K562 (cell line): Measurements from ENCODE around the gene APC. TPM values are rescaled to one million over a fixed set of nuclear protein-coding genes. Genes with fewer than 3 reads are reported as not detected.

Experiments
- ATF7 ChIP-seq: fragments of 450-650 bp; IDR thresholded peaks from 2 replicates; pipeline ENCODE4 v1.7.1; 2014; ENCODE audit warnings: mild to moderate bottlenecking, moderate library complexity
- CBFA2T2 ChIP-seq: fragments of 450-650 bp; conservative IDR thresholded peaks from 2 replicates; pipeline ENCODE4 v1.6.1; 2017; ENCODE audit warnings: mild to moderate bottlenecking
- HMBOX1 ChIP-seq: sonication (generic); IDR thresholded peaks from 2 replicates; pipeline ENCODE4 v1.6.1; 2016
- NR2F6 ChIP-seq: fragments of 450-650 bp; formaldehyde crosslinking; IDR thresholded peaks from 2 replicates; pipeline ENCODE4 v1.4.0; 2020; ENCODE audit warnings: mild to moderate bottlenecking
- ZFP30 ChIP-seq: fragments of 250-450 bp; sonication (Bioruptor Pico); IDR thresholded peaks from 2 replicates; pipeline ENCODE4 v1.8.0; 2022; ENCODE audit warnings: moderate library complexity, mild to moderate bottlenecking, inconsistent platforms, borderline replicate concordance
- ZNF174 ChIP-seq: fragments of 250-450 bp; sonication (Bioruptor Pico); IDR thresholded peaks from 2 replicates; pipeline ENCODE4 v1.4.0; 2020; ENCODE audit warnings: mild to moderate bottlenecking
- ZNF347 ChIP-seq: fragments of 450-650 bp; formaldehyde crosslinking; IDR thresholded peaks from 2 replicates; pipeline ENCODE4 v1.4.0; 2020; ENCODE audit warnings: low read depth, mild to moderate bottlenecking, moderate library complexity
- ZNF384 ChIP-seq: IDR thresholded peaks from 2 replicates; pipeline ENCODE4 v1.6.1; 2012; ENCODE audit warnings: low read depth, low read length, improper control_type of control experiment
- ZNF584 ChIP-seq: fragments of 200-800 bp; sonication (Bioruptor generic); IDR thresholded peaks from 2 replicates; pipeline ENCODE4 v1.6.1; 2016; ENCODE audit warnings: low read depth, mild to moderate bottlenecking, missing genetic modification characterization, missing compliant biosample characterization
- polyA plus RNA-seq, 8 experiments: library from polyadenylated mRNA; depleted of rRNA in 4 of 8; stranded (reverse) in 5 of 8; unstranded in 3 of 8; fragments of >200 nt; fragmentation: Nextera tagmentation in 2 of 8; fragmentation: Illumina TruSeq in 1 of 8; extraction: Ambion mirVana in 2 of 8; extraction: Trizol in 1 of 8; gene quantifications; 2 replicates each; pipeline versions ENCODE4 v1.2.1 to v1.2.3, GENCODE V29; 2011 to 2014; ENCODE audit warnings: inconsistent platforms in 1 of 8, missing spikeins in 1 of 8
- total RNA-seq, 7 experiments: library from RNA; depleted of rRNA in 6 of 7; stranded (reverse); fragments of >200 nt in 6 of 7; fragmentation: Illumina TruSeq in 2 of 7; extraction: Trizol in 2 of 7; gene quantifications; 2 replicates each; pipeline versions ENCODE4 v1.2.1 to v1.2.3, GENCODE V29; 2011 to 2021; ENCODE audit warnings: low replicate concordance in 1 of 7
- TF ChIP-seq, protein P1 (sequence below): fragments of 250-450 bp; sonication (Bioruptor Pico); IDR thresholded peaks from 2 replicates; pipeline ENCODE4 v1.4.0; 2020; ENCODE audit warnings: mild to moderate bottlenecking, moderate library complexity
- TF ChIP-seq, protein P2 (sequence below), 2 experiments: fragments of 450-650 bp in 1 of 2; sonication (generic) in 1 of 2; formaldehyde crosslinking in 1 of 2; IDR thresholded peaks; 2 replicates each; pipeline versions ENCODE4 v1.7.1 to v1.9.0; 2016 to 2022; ENCODE audit warnings: inconsistent platforms in 1 of 2, mild to moderate bottlenecking in 1 of 2, missing genetic modification reagents in 1 of 2

APC gene
- total and polyA plus RNA-seq, 9 of the 15 experiments (the other 6 are each of a cell fraction or from before 2014, with no cell fraction given), result 5.7 to 29.5 (median 15.4) TPM

GRCh38 chr5:112707187-112708102, 30.2 kb upstream of the APC start (continued):
- TF ChIP-seq, protein P1, sequence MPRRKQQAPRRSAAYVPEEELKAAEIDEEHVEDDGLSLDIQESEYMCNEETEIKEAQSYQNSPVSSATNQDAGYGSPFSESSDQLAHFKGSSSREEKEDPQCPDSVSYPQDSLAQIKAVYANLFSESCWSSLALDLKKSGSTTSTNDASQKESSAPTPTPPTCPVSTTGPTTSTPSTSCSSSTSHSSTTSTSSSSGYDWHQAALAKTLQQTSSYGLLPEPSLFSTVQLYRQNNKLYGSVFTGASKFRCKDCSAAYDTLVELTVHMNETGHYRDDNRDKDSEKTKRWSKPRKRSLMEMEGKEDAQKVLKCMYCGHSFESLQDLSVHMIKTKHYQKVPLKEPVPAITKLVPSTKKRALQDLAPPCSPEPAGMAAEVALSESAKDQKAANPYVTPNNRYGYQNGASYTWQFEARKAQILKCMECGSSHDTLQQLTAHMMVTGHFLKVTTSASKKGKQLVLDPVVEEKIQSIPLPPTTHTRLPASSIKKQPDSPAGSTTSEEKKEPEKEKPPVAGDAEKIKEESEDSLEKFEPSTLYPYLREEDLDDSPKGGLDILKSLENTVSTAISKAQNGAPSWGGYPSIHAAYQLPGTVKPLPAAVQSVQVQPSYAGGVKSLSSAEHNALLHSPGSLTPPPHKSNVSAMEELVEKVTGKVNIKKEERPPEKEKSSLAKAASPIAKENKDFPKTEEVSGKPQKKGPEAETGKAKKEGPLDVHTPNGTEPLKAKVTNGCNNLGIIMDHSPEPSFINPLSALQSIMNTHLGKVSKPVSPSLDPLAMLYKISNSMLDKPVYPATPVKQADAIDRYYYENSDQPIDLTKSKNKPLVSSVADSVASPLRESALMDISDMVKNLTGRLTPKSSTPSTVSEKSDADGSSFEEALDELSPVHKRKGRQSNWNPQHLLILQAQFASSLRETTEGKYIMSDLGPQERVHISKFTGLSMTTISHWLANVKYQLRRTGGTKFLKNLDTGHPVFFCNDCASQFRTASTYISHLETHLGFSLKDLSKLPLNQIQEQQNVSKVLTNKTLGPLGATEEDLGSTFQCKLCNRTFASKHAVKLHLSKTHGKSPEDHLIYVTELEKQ (CRISPR knock-in tag), result no peak
- TF ChIP-seq ZNF384, result no peak
- TF ChIP-seq ZNF174 (CRISPR knock-in tag), result no peak
- no peak for TF ChIP-seq ZFP30 (CRISPR knock-in tag)
- TF ChIP-seq, protein P2, sequence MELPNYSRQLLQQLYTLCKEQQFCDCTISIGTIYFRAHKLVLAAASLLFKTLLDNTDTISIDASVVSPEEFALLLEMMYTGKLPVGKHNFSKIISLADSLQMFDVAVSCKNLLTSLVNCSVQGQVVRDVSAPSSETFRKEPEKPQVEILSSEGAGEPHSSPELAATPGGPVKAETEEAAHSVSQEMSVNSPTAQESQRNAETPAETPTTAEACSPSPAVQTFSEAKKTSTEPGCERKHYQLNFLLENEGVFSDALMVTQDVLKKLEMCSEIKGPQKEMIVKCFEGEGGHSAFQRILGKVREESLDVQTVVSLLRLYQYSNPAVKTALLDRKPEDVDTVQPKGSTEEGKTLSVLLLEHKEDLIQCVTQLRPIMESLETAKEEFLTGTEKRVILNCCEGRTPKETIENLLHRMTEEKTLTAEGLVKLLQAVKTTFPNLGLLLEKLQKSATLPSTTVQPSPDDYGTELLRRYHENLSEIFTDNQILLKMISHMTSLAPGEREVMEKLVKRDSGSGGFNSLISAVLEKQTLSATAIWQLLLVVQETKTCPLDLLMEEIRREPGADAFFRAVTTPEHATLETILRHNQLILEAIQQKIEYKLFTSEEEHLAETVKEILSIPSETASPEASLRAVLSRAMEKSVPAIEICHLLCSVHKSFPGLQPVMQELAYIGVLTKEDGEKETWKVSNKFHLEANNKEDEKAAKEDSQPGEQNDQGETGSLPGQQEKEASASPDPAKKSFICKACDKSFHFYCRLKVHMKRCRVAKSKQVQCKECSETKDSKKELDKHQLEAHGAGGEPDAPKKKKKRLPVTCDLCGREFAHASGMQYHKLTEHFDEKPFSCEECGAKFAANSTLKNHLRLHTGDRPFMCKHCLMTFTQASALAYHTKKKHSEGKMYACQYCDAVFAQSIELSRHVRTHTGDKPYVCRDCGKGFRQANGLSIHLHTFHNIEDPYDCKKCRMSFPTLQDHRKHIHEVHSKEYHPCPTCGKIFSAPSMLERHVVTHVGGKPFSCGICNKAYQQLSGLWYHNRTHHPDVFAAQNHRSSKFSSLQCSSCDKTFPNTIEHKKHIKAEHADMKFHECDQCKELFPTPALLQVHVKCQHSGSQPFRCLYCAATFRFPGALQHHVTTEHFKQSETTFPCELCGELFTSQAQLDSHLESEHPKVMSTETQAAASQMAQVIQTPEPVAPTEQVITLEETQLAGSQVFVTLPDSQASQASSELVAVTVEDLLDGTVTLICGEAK (IDR thresholded peaks at IDR 0.05), result no peak
- TF ChIP-seq, protein P2 (CRISPR knock-in tag; IDR thresholded peaks at IDR 0.05), result no peak
- peak; percentile 75 for TF ChIP-seq ATF7
- peak; percentile 47; the same call in 1 of the 2 replicates for TF ChIP-seq ZNF584 (CRISPR knock-in tag)
- TF ChIP-seq NR2F6 (CRISPR knock-in tag), result no peak
- no peak for TF ChIP-seq HMBOX1
- TF ChIP-seq CBFA2T2, result no peak
- TF ChIP-seq ZNF347 (CRISPR knock-in tag), result no peak
- TF ChIP-seq, all 486 proteins: peak for 122
